ENCODE measurements around the gene DUSP18.
A peak's percentile ranks its signal among the peaks of the same experiment; 100 is the strongest.
"Not testable (repeated sequence)": the region's sequence is repeated elsewhere in the genome, so short reads cannot be mapped to it uniquely, and the experiment has no call there.

Gene DUSP18

GRCh38 chr22:30636226-30637077 lies 31.2 kb downstream of the DUSP18 start:
- no peak for DNase-seq

- peak; percentile 93 for DNase-seq
Measured at GRCh38 chr22:30635273-30636225, 32.1 kb downstream of the DUSP18 start, which contains the start of gene SLC35E4. SLC35E4 (plus strand) TSS chr22:30635781; CDS start chr22:30636451, 670 bp downstream.

GRCh38 chr22:30634471-30635233 lies 33.0 kb downstream of the DUSP18 start:
- peak; percentile 81 for DNase-seq

GRCh38 chr22:30631469-30631868 lies 36.2 kb downstream of the DUSP18 start:
- DNase-seq: not testable (repeated sequence)

DNA sequence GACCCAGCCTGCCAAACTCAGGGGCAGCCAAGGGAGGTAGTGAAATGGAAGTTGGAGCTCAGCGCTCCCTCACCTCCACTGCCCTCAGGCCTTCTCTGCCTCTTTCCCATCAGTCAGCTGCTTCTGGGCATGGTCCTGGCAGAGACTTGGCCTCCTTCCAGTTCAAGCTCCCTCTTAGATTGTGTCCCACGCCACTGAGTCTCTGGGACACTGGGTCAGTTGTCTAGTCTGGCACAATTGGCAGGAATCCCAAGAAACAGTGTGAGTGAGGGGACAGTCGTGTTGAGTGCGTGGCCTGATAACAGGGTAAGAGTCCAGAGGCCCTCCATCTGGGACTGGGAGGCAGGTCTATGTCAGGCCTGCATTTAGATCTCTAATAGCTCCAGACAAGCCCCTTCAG lies 39.2 kb downstream of the DUSP18 start:
- DNase-seq: no peak

DNA sequence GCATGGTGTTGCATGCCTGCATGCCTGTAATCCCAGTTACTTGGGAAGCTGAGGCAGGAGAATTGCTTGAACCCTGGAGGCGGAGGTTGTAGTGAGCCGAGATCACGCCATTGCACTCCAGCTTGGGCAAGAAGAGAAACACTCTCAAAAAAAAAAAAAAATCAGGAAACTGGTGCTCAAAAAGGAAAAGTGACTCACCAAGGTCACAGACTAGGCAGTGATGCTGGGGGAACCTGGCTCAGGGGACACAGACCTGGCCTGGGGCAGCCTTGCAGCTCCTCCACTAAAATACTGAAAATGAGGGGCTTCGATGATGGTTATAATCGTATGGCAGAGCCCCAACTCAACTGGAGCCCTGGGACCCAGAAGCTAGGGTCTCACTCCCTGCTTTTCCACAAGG lies 40.2 kb downstream of the DUSP18 start:
- no peak for DNase-seq

DNA sequence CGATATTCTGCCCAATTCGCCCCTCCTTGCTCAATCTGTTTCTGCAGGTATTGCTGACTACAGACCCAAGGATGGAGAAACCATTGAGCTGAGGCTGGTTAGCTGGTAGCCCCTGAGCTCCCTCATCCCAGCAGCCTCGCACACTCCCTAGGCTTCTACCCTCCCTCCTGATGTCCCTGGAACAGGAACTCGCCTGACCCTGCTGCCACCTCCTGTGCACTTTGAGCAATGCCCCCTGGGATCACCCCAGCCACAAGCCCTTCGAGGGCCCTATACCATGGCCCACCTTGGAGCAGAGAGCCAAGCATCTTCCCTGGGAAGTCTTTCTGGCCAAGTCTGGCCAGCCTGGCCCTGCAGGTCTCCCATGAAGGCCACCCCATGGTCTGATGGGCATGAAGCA lies 41.3 kb downstream of the DUSP18 start:
- DNase-seq: no peak

DNA sequence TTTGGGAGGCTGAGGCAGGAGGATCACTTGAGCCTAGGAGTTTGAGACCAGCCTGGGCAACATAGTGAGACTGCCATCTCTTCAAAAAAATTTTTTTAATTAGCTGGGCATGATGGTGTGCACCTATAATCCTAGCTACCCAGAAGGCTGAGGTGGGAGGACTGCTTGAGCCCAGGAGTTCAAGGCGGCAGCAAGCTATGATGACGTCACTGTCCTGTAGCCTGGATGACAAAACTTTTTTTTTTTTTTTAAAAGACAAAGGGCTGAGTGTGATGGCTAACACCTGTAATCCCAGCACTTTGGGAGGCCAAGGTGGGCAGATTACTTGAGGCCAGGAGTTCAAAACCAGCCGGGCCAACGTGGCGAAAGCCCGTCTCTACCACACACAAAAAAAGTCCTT lies 47.8 kb downstream of the DUSP18 start:
- DNase-seq: not testable (repeated sequence)

- DNase-seq: no peak
Measured at GRCh38 chr22:30617819-30618218, 49.9 kb downstream of the DUSP18 start.

- DNase-seq: no peak
Measured at GRCh38 chr22:30615543-30615954, 52.1 kb downstream of the DUSP18 start.

GRCh38 chr22:30614879-30615278 lies 52.8 kb downstream of the DUSP18 start:
- no peak for DNase-seq

- no peak for DNase-seq
Measured at GRCh38 chr22:30614268-30614667, 53.4 kb downstream of the DUSP18 start.

- DNase-seq: no peak
Measured at GRCh38 chr22:30612789-30613188, 54.9 kb downstream of the DUSP18 start.

All from effector CD8-positive, alpha-beta T cell (primary cell).